ENCODE results near the gene GPR107.
"Not testable (repeated sequence)": the region's sequence is repeated elsewhere in the genome, so short reads cannot be mapped to it uniquely, and the experiment has no call there.

GPR107 gene
- total RNA-seq = 51.7 to 56.4 reads per million in 2 donors

GRCh38 chr9:130053504-130054324 is at the start of gene GPR107:
GPR107 (plus strand) TSS chr9:130053906; CDS start chr9:130053933, 27 bp downstream.
- DNase-seq = peak; percentile 55 to 78 (median 70)

GRCh38 chr9:130003943-130004552 is 49.7 kb upstream of the GPR107 start:
- DNase-seq = no peak

- DNase-seq = not testable (repeated sequence)
Observed at GRCh38 chr9:130006952-130007351, 46.8 kb upstream of the GPR107 start.

GRCh38 chr9:130008538-130008937 is 45.2 kb upstream of the GPR107 start:
- no peak for DNase-seq

- DNase-seq = not testable (repeated sequence)
Observed at GRCh38 chr9:130009546-130009945, 44.2 kb upstream of the GPR107 start.

- DNase-seq = peak in 4 of 5 experiments; percentile 36 to 59 (median 56)
Observed at GRCh38 chr9:130010151-130010988, 43.3 kb upstream of the GPR107 start.

GRCh38 chr9:130013326-130013725 is 40.4 kb upstream of the GPR107 start:
- no peak for DNase-seq

GRCh38 chr9:130015353-130016019 is 38.2 kb upstream of the GPR107 start:
- DNase-seq = no peak

- no peak for DNase-seq
Observed at GRCh38 chr9:130017076-130017475, 36.6 kb upstream of the GPR107 start.

- DNase-seq = not testable (repeated sequence)
Observed at GRCh38 chr9:130017510-130017909, 36.2 kb upstream of the GPR107 start.

- DNase-seq = peak in 1 of 5 experiments; percentile 64
Observed at GRCh38 chr9:130018265-130018664, 35.4 kb upstream of the GPR107 start.

GRCh38 chr9:130020618-130021017 is 33.1 kb upstream of the GPR107 start:
- no peak for DNase-seq

- DNase-seq = no peak
Observed at GRCh38 chr9:130021123-130021522, 32.6 kb upstream of the GPR107 start.

GRCh38 chr9:130021842-130022241 is 31.9 kb upstream of the GPR107 start:
- not testable (repeated sequence) for DNase-seq

GRCh38 chr9:130022566-130023143 is 31.1 kb upstream of the GPR107 start:
- no peak for DNase-seq

- peak in 1 of 5 experiments; percentile 83 for DNase-seq
Observed at GRCh38 chr9:130023144-130023787, 30.4 kb upstream of the GPR107 start.

GRCh38 chr9:130023994-130024596 is 29.6 kb upstream of the GPR107 start:
- DNase-seq = no peak

- DNase-seq = no peak
Observed at GRCh38 chr9:130024597-130024994, 29.1 kb upstream of the GPR107 start.

- no peak for DNase-seq
Observed at GRCh38 chr9:130026583-130027340, 26.9 kb upstream of the GPR107 start.
